ENCODE data around the gene ITIH1.
"Not testable (repeated sequence)": the region's sequence is repeated elsewhere in the genome, so short reads cannot be mapped to it uniquely, and the experiment has no call there.

Gene ITIH1

DNA sequence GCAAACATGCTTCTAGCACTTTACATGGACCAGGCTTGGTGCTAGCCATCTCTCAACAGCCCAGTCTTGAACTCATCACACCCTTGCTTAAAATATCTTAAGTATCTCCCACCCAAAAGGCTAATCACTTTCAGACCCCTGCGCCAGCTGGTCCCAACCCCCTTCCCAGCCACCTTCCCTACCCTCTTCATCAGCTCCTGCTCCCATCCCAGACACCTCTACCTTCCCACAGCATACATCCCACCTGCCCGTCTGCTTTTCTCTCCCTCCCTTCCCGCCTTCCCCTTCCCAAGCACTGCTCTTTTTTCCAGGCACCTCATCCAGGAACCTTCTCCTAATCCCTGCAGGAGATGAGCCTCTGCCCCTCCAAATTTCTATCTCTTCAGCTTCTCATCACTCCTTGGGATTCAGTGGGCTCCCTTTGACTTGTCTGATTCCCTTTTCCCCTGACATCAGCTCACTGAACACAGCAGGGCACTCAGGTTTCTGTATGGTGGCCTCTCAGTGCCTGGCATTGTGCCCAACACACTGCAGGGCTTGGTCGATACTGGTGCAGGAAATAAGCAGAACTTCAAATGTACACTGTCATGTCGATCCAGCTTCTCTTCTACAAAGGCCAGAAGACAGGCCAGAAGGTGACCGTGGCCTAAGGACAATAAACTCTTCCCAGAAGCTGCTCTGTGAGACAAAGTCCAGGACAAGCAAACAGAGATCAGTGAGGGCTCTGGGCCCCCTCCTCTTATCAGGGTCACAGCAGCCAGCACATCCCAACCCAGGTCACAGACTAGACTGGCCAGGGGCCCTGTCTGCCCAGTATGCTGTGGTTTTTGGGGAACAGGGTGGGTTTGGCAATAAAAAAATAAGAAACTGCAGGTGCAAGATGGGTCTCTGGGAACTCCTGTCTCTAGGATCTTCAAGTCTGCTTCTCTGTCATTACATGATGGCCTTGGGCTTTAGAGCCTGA, 2.2 kb upstream of the ITIH1 start:
- DNase-seq = no peak

GRCh38 chr3:52775877-52776276, 1.5 kb upstream of the ITIH1 start:
- no peak for DNase-seq

DNA sequence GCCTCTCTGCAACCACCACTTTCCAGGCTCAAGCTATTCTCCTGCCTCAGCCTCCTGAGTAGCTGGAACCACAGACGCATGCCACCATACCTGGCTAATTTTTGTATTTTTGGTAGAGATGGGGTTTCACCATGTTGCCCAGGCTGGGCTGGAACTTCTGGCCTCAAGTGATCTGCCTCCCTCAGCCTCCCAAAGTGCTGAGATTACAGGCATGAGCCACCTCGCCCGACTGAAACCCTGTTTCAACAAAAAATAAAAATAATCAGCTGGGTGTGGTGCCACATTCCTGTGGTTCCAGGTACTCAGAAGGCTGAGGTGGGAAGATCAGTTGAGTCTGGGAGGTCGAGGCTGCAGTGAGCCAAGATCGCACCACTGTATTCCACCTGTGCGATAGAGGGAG, 913 bp upstream of the ITIH1 start:
- not testable (repeated sequence) for DNase-seq

- DNase-seq = no peak
These were observed 783 bp downstream of the ITIH1 start for GRCh38 chr3:52777959-52778805.

DNA sequence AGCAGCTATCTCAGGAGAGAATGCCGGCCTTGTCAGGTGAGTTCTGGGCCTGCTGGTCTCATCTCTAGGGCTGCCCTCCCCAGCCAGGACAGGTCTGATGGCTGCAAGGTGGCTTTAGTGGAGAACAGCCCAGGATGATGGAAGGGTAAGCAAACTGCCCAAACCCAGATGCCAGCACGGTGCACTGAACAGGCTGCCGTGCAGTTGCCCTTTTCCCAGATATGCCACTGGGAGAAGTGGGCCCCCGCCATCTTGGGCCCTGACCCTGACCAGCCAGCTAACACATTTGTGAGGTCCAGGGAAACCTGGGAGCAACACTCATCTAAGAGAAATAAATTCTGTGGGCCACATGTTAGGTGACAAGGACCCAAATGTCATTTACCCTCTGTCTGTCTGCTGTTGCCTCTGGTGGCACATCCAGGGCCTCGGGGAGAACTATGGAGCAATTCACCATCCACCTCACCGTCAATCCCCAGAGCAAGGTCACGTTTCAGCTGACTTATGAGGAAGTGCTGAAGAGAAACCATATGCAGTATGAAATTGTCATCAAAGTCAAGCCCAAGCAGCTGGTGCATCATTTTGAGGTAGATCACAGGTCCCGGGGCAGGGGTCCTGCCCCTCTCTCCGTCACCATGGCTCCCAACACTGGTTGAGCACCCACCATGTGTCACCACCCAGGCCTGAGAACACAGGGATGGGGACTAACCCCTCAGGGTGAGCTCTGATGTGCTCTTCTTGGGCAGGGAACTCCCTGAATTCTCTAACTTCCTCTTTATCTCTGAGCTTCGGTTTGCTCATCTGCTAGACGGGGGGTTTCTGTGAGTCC, 1.8 kb downstream of the ITIH1 start:
- no peak for DNase-seq

- no peak for DNase-seq
These were observed 2.6 kb downstream of the ITIH1 start for GRCh38 chr3:52779837-52780585.

GRCh38 chr3:52781741-52782140, 4.3 kb downstream of the ITIH1 start:
- DNase-seq = no peak

DNA sequence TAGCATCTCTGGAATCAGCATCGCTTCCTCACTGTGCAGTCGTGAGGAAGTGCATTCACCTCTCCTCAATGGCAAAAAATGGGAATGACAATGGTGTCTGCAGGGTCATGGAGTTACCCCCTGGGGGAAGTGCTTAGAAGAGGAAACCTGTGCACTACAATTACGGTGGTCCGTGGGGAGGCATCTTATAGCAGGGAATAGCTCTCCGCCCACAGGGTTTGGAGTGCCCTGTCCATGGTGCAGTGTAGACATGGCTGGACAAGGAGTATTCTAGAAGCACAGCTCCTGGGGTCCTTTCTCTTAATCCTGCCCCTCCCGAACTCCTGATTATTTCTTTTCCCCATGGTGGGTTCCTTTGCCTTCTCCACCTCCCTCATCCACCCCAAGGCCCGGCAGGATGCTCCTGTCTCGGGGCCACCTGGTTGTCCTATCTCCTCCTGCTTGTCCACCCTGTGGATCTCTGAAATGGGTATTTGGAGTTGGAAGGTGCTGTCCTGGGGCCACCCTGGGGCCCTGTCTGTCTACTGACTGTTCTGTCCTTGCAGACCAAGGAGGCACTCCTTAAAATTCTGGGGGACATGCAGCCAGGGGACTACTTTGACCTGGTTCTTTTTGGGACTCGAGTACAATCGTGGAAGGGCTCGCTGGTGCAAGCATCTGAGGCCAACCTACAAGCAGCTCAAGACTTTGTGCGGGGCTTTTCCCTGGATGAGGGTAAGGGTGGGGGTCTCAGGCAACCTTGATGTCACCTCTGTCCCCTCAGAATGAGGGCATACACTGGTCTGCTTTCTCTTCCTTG, 5.2 kb downstream of the ITIH1 start:
- no peak for DNase-seq

DNA sequence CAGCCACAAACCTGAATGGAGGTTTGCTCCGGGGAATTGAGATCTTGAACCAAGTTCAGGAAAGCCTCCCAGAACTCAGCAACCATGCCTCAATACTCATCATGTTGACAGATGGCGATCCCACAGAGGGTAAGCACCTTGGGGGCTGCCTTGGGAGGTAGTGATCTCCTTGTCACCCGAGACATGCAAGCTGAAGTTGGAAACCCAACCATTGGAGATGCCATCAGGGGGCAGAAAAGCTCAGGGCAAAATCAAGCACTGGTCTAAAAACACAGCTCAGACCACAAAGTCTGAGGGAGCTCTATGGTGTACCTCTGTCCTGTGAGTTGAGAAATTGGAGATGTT, 5.8 kb downstream of the ITIH1 start:
- DNase-seq = no peak

- DNase-seq = no peak
These were observed 6.7 kb downstream of the ITIH1 start for GRCh38 chr3:52784021-52784621.

DNA sequence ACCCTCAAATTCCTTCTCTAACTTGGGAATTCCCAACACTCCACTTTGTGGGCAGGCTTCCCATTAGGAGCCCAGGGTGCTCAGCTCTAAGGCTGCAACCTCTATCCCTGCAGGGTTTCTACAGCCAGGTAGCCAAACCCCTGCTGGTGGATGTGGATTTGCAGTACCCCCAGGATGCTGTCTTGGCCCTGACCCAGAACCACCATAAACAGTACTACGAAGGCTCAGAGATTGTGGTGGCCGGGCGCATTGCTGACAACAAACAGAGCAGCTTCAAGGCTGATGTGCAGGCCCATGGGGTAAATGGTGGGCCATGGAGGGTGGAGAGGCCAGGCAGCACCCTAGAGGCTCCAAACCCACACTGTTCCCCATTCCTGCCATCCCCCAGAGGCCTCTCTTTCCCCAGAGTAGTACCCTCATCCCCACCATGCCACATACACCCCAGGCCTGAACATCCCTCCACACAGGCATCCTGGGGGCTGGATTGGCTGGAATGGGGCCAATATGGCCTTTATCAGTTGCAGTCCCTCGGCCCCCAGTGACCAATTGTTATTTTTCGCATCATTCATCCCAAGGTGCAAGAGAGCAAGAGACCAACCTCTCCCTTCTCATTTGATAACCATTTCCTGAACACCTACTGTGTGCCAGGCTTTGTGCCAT, 7.7 kb downstream of the ITIH1 start:
- no peak for DNase-seq

DNA sequence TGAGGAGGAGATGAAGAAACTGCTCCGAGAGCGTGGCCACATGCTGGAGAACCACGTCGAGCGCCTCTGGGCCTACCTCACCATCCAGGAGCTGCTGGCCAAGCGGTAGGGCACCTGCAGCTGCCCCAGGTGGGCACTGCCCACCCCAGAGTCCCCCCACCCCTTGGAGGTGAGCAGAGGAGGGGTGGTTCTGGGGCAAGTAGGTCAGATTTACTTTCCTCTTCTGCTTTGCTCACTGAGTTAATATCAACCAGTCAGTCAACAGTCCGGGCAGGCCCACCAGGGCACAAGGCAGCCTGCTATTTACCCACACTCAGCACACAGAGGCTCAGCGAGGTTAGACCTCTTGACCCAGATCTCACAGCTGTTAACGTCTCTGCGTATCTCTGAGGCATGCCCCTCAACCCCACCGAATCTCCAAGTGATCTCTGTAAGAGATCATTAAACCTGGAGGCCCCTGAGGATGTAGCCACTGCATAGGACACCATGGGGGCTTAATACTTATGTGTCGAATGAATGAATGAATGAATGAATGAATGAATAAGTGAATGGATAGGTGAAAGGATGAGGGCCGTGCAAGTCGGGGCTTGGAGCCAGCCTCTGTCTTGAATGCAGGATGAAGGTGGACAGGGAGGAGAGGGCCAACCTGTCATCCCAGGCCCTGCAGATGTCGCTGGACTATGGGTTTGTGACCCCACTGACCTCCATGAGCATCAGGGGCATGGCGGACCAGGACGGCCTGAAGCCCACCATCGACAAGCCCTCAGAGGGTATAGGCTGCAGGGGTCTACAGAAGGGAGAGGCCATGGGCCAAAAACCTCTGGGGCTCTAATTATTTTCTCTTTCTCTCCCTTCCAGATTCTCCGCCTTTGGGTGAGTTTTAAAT, 9.2 kb downstream of the ITIH1 start:
- no peak for DNase-seq

- no peak for DNase-seq
These were observed 9.8 kb downstream of the ITIH1 start for GRCh38 chr3:52787246-52787645.

DNA sequence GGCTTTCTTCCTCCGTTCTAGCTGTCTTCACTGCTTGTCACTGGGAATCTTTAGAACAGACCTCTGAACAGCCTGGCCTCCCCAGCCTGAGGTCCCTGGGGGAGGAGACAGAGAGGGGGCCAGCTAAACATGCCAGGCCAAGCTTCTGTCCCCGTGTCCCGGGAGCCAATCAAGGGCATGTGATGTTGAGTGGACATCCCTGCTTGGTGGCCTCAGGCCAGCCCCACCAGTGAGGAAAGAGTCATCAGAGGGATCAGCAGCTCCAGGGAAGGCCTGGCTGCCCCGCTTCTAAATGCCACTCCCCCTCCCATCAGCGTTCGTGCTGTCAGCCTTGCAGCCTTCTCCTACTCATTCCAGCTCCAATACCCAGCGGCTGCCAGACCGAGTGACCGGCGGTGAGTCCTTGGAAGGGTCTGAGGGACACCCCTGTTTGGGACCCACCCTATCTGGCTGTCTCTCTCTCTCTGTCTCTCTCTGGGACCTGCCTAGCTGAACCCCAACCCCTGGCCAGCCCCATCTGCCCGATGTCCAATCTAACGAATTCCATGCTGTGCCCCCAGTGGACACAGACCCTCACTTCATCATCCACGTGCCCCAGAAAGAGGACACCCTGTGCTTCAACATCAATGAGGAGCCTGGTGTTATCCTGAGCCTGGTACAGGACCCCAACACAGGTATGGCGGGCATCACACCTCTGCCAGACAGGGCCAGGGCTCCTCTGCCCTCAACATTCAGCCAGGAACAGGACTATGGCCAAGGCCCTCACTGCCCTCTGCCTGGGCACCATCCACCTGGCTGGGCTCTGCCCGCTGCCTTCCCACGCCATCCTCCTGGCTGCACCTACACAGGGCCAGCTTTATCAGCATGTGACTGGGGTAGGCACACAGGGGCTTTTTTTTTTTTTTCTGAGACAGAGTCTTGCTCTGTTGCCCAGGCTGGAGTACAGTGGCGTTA, 10.6 kb downstream of the ITIH1 start:
- DNase-seq = no peak

GRCh38 chr3:52788890-52789745, 11.7 kb downstream of the ITIH1 start:
- no peak for DNase-seq

- no peak for DNase-seq
These were observed 12.3 kb downstream of the ITIH1 start for GRCh38 chr3:52789746-52790040.

DNA sequence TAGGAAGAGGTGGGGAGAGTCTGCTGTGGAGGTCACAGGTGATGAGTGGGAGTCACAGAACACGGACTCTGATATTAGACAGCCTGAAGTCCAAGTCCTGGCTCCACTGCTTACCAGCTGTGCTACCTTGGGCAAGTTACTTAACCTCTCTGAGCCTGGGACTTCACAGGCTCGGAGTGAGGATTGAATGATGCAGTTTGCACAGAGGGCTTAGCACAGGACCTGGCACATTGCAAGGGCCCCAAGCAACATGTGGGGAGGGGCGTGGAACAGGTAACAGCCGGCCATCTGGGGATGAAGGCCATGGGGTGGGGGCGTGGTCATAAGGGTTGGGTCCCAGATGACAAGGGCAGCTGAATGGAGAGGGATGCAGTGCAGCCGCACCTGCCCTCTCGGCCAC, 12.9 kb downstream of the ITIH1 start:
- DNase-seq = no peak

Measured in NCI-H748 treated with DMSO at 0.1 percent for 48 hours (cell line).